Activated CD4-positive, CD25-positive, alpha-beta regulatory T cell treated with anti-CD3 and anti-CD28 coated beads, Interleukin-2, amount 50 U/mL, for 16 hours (primary cell): ENCODE results near the gene ADAM15.

Experiments used
- DNase-seq: peaks from one replicate; pipeline ENCODE4 v3.0.0-alpha.2; 2020; ENCODE audit warnings: low read depth, low spot score

ADAM15 gene

GRCh38 chr1:155050560-155051341 lies at the start of gene ADAM15:
Gene ADAM15, plus strand, starts transcription at chr1:155051316. Its CDS starts 71 bp downstream, at chr1:155051387.
- peak; percentile 52 for DNase-seq

- DNase-seq = no peak
Measured at GRCh38 chr1:155001425-155001674, 49.8 kb upstream of the ADAM15 start.

GRCh38 chr1:155001675-155002463 lies 49.2 kb upstream of the ADAM15 start:
- DNase-seq = peak; percentile 96

GRCh38 chr1:155002464-155003226 lies 48.5 kb upstream of the ADAM15 start, which contains the start of gene ZBTB7B:
Gene ZBTB7B, plus strand, starts transcription at chr1:155002802. Its CDS starts 11,859 bp downstream, at chr1:155014661.
- no peak for DNase-seq

GRCh38 chr1:155003227-155003765 lies 47.8 kb upstream of the ADAM15 start:
- no peak for DNase-seq

GRCh38 chr1:155003766-155004351 lies 47.3 kb upstream of the ADAM15 start:
- DNase-seq = no peak

- no peak for DNase-seq
Measured at GRCh38 chr1:155004352-155005075, 46.6 kb upstream of the ADAM15 start.

- DNase-seq = no peak
Measured at GRCh38 chr1:155005076-155006011, 45.8 kb upstream of the ADAM15 start.

- DNase-seq = no peak
Measured at GRCh38 chr1:155006601-155007101, 44.5 kb upstream of the ADAM15 start.

- DNase-seq = no peak
Measured at GRCh38 chr1:155007251-155007828, 43.8 kb upstream of the ADAM15 start.

GRCh38 chr1:155008015-155008941 lies 42.8 kb upstream of the ADAM15 start:
- DNase-seq = no peak

- DNase-seq = no peak
Measured at GRCh38 chr1:155009221-155009711, 41.9 kb upstream of the ADAM15 start.

- DNase-seq = no peak
Measured at GRCh38 chr1:155009742-155010141, 41.4 kb upstream of the ADAM15 start.

GRCh38 chr1:155010211-155010918 lies 40.8 kb upstream of the ADAM15 start:
- DNase-seq = no peak

- no peak for DNase-seq
Measured at GRCh38 chr1:155011004-155011416, 40.1 kb upstream of the ADAM15 start.

GRCh38 chr1:155011437-155012025 lies 39.6 kb upstream of the ADAM15 start:
- DNase-seq = no peak

- no peak for DNase-seq
Measured at GRCh38 chr1:155012026-155012546, 39.0 kb upstream of the ADAM15 start.
